ENCODE measurements around the gene CHRNE.
A peak's percentile ranks its signal among the peaks of the same experiment; 100 is the strongest.
"Not testable (repeated sequence)": the region's sequence is repeated elsewhere in the genome, so short reads cannot be mapped to it uniquely, and the experiment has no call there.

Gene CHRNE

DNA sequence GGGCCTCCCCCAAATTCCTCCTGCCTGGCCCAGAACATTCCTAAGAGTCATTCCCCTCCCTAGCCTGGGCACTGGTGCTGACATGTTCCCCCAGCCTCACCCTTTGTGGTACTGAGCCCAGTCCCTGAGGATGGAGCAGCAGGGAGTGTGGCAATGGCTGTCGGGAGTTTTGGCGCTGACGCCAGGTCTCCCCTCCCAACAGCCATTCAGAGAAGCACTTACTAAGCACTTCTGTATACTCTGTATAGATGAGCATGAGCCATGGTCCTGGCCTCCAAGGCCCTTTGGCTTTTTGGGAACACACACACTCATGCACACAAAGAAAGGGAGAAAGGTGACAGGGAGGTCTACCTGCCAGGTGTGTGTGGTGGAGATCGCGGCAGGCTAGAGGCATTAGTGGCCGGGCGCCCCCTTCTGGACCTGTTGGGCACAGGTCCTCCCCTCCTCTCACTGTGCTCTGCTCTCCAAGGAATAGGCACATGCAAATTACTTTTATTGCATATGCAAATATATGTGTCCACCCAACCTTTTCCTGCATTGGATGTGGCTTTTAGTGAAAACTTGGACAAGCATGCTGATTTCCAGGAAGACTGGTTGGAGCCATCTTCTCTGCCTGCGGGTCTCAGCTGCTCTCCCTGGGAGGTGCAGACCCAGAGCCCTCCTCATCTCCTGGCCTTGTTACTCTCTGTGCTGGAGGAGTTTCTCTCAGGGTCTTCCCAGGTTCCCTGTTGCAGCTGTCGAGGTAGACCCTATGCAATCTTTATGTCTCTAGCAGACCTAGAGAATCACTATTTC lies 20.9 kb downstream of the CHRNE start:
- peak; percentile 37 for DNase-seq

DNA sequence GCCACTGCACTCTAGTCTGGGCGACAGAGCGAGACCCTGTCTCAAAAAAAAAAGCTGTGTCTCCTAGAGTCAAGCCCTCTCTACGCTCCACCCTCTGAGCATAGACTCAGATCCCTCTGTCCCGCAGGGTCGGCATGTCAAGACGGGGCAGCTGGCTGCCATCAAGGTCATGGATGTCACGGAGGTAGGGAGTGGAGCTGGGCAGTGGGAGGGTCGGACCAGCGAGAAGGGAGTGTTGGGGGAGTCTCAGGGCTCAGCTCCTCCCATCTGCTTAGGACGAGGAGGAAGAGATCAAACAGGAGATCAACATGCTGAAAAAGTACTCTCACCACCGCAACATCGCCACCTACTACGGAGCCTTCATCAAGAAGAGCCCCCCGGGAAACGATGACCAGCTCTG lies 22.0 kb downstream of the CHRNE start:
- DNase-seq, result no peak

DNA sequence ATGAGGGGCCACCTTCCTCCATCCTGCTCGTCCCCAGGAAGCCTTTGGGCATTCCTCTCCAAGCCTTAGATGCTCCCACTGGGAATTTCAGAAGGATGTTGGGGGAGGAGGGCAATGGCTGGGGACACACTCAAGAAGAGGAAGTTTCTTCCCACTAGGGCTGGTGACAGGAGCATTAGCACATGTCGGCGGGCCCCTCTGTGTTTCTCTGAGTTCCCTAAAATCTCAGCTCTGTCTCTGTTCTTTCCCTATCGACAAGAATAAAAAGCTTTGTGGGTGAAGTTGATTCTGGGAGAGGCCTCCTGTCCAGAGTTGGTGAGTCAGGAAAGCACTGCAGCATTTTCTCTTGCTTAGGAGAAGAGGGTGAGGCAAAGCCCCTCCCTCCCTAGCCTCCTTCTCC lies 23.3 kb downstream of the CHRNE start:
- no peak for DNase-seq

DNA sequence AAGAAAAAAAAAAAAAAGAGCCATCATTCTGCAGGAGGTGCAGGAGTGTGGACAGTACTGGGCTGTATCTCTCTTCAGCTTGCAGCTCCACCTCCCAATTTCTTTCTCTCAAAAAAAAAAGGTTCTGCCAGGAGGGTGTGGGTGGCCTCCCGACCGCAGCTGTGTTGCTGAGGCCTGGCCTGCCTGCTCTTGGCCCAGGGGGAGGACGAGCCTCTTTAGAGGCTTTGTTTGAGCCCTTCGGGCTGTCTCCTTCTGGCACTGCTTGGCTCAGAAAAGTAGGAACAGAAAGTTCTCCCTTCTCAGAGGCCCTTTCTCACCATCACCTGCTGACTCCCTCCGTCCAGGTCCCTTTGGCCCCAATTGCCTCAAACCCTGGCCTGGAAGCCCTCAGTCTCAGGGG lies 25.8 kb downstream of the CHRNE start:
- DNase-seq, result no peak

DNA sequence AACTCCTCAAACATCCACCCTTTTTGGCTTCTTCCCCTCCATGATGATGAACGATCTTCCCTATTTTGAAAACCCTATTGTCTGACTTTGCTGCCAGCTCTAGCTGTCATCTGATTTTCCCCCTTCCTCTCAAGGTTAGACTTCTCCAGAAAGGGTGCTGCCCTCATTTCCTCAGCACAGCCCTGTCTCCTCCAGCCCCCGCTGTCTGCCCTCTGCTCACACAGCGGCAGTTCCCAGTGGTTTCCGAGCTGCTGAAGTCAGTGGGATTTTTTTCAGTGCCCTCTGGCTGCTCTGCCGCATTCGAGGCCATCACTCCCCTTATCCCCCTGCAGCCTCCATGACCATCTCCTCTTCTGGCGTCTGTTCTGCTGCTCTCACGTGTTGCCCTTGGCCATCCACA lies 30.1 kb downstream of the CHRNE start:
- DNase-seq, result no peak

GRCh38 chr17:4870855-4871254 lies 32.0 kb downstream of the CHRNE start:
- DNase-seq, result no peak

GRCh38 chr17:4869058-4869998 lies 33.6 kb downstream of the CHRNE start:
- DNase-seq, result not testable (repeated sequence)

DNA sequence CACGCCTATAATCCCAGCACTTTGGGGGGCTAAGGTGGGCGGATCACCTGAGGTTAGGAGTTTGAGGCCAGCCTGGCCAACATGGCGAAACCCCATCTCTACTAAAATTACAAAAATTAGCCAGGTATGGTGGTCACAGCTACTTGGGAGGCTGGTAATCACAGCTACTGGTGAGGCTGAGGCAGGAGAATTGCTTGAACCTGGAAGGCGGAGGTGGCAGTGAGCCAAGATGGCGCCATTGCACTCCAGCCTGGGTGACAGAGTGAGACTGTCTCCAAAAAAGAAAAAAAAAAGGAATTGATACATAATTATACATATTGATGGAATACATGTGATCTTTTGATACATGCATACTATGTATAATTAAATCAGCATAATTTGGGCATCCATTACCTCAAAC lies 35.4 kb downstream of the CHRNE start:
- DNase-seq, result not testable (repeated sequence)

GRCh38 chr17:4863321-4863720 lies 39.6 kb downstream of the CHRNE start:
- no peak for DNase-seq

GRCh38 chr17:4862720-4863119 lies 40.2 kb downstream of the CHRNE start:
- no peak for DNase-seq

DNA sequence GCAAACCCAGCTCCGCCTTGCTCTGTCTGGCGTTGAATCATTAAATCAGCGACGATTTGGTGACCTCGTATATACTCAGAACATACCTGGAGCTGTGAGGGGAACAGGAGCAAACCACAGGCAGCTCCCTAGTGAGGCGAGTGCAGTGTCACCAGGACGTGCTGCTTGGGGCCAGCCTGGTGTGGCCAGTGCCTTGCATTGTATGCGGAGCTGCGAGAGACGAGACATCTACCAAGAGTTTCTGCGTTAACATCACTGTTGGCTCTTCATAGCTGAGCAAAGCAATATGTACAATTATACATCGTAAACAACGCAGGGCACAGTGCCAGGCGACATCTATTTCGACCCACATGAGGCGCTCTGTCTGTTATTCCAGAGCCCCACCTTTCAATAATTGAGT lies 41.8 kb downstream of the CHRNE start:
- no peak for DNase-seq

GRCh38 chr17:4860651-4861050 lies 42.2 kb downstream of the CHRNE start:
- no peak for DNase-seq

DNA sequence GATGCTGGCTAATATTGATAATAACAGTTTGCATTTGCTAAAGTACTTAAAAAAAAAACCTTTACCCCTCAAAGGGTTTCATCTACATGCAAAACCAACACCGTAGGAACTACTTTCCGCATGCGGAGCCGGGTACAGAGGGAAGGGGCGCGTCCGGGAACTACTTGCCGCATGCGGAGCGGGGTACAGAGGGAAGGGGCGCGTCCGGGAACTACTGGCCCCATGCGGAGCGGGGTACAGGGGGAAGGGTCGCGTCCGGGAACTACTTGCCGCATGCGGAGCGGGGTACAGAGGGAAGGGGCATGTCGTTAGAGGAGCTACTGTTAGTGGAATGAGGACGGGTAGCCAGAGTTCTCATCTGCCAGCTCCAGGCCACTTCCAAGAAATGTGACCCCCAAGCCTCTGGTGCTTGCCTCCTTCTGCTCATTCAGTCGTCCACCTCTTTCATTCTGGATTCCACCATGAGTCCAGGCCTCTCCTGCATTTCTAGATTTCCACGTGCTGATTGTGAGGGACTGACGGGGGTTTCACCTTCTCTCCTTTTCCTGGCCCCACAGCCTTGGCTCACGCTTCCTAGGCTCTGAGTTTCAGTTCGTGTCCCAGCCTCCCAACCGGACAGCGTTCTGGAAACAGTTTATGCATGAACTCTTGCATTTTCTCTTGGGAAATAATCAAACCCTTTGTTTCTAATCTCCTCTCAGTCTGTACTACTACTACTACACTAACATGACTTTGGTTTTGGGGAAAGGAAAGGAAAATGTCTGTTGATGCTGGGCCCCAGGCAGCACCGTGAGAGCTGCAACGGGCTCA lies 42.9 kb downstream of the CHRNE start:
- no peak for DNase-seq

- no peak for DNase-seq
These were observed 44.0 kb downstream of the CHRNE start for GRCh38 chr17:4858882-4859260.

GRCh38 chr17:4858068-4858881 lies 44.6 kb downstream of the CHRNE start:
- no peak for DNase-seq

- DNase-seq, result not testable (repeated sequence)
These were observed 45.6 kb downstream of the CHRNE start for GRCh38 chr17:4857347-4857746.

GRCh38 chr17:4856937-4857314 lies 46.0 kb downstream of the CHRNE start:
- no peak for DNase-seq

GRCh38 chr17:4856271-4856936 lies 46.5 kb downstream of the CHRNE start:
- no peak for DNase-seq

GRCh38 chr17:4854111-4854681 lies 48.7 kb downstream of the CHRNE start:
- peak; percentile 88 for DNase-seq

GRCh38 chr17:4853208-4853671 lies 49.7 kb downstream of the CHRNE start:
- peak; percentile 25 for DNase-seq

DNA sequence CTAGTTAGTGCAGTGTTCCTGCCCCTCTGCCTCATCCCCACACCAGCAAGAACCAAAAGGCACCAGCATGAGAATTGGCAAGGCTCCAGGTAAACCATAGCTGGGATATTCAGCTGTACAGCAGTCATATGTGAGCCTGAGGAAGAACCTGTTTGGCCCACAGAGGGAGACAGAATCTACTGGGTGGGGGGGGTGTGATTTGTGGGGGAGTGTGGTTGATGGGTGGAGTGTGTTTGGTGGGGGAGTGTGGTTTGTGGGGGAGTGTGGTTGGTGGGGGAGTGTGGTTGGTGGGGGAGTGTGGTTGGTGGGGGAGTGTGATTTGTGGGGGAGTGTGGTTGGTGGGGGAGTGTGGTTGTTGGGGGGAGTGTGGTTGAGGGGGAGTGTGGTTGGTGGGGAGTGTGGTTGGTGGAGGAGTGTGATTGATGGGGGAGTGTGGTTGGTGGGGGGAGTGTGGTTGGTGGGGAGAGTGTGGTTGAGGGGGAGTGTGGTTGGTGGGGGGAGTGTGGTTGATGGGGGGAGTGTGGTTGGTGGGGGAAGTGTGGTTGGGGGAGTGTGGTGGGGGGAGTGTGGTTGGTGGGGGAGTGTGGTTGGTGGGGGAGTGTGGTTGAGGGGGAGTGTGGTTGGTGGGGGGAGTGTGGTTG lies 50.2 kb downstream of the CHRNE start:
- no peak for DNase-seq

Data from DMS79 (cell line).